HepG2 (cell line): ENCODE measurements around the gene IQGAP2. TPM values are rescaled to one million over a fixed set of nuclear protein-coding genes. Genes with fewer than 3 reads are reported as not detected.

Source experiments
- ATAC-seq: fragments of 200-7000 bp; cut with Tn5 transposase; 3 replicates; pipeline ENCODE4 v1.9.1; 2020; ENCODE audit warnings: mild to moderate bottlenecking, moderate library complexity
- BruUV-seq: library from RNA; stranded (reverse); fragments of 400-500 nt; replicated peaks from 2 replicates; lab custom pipeline; 2021; lab: Mats Ljungman, UMichigan
- CTCF ChIA-PET: fragments of 300-600 bp; formaldehyde crosslinking; extraction: SDS; loops from one replicate; lab custom pipeline; 2021; ENCODE audit warnings: low total read pairs, inconsistent platforms, low intra/inter-chr PET ratio; lab: Yijun Ruan, JAX
- POLR2A ChIA-PET: fragments of 350-600 bp; sonication (Branson Sonifier 250); formaldehyde crosslinking; loops from one replicate; lab custom pipeline; 2020; ENCODE audit warnings: antibody characterized with exemption, inconsistent platforms; lab: Yijun Ruan, JAX
- DNase-seq: peaks from one replicate; pipeline ENCODE4 v3.0.0-alpha.2; 2015; ENCODE audit warnings: low spot score
- FAIRE-seq: peaks from 3 replicates; lab custom pipeline; 2011; peaks lifted over from hg19 to GRCh38; lab: Jason Lieb, UNC
- H2AFZ ChIP-seq: one replicate; pipeline ENCODE4 v1.6.1; 2011; ENCODE audit warnings: low read length, inconsistent platforms
- H3K27ac ChIP-seq: fragments of 300-600 bp; 3 replicates; pipeline ENCODE4 v1.8.0; 2011; ENCODE audit warnings: mixed run types, mild to moderate bottlenecking, mixed read lengths, low read length, inconsistent platforms; ENCODE audit not compliant: insufficient read depth; ENCODE audit errors: extremely low read length
- H3K27me3 ChIP-seq, 2 experiments: fragments of 200-600 bp in 1 of 2; 2 replicates in 1 of 2; 3 replicates in 1 of 2; pipeline versions ENCODE4 v1.6.0 to v1.8.0; 2011; ENCODE audit warnings: low read length in 2 of 2, mild to moderate bottlenecking in 2 of 2, moderate library complexity in 2 of 2, inconsistent platforms in 1 of 2; ENCODE audit not compliant: insufficient read depth in 2 of 2, control insufficient read depth in 1 of 2
- H3K36me3 ChIP-seq, 2 experiments: fragments of 200-600 bp in 1 of 2; replicated peaks in 1 of 2; 2 replicates in 1 of 2; 3 replicates in 1 of 2; pipeline versions ENCODE4 v1.5.1 to v1.8.0; 2011; ENCODE audit warnings: low read length in 2 of 2, inconsistent platforms in 1 of 2; ENCODE audit not compliant: insufficient read depth in 2 of 2, control insufficient read depth in 1 of 2
- H3K4me1 ChIP-seq: 2 replicates; pipeline ENCODE4 v1.5.1; 2012; ENCODE audit warnings: low read length, inconsistent platforms; ENCODE audit not compliant: insufficient read depth
- H3K4me2 ChIP-seq: 2 replicates; pipeline ENCODE4 v1.6.0; 2011; ENCODE audit warnings: low read depth, low read length, inconsistent platforms
- H3K4me3 ChIP-seq, 3 experiments: fragments of 200-600 bp in 1 of 3; sonication (generic), shearing (Covaris generic) in 1 of 3; replicated peaks in 1 of 3; 2 replicates each; pipeline ENCODE4 v1.5.1; 2011 to 2016; ENCODE audit warnings: low read length in 3 of 3, inconsistent platforms in 2 of 3, low read depth in 2 of 3, mild to moderate bottlenecking in 2 of 3, control low read depth in 1 of 3, mixed read lengths in 1 of 3; ENCODE audit not compliant: insufficient read depth in 1 of 3
- H3K79me2 ChIP-seq: one replicate; pipeline ENCODE4 v1.6.1; 2011; ENCODE audit warnings: low read length, inconsistent platforms; ENCODE audit not compliant: insufficient read depth
- H3K9ac ChIP-seq: 2 replicates; pipeline ENCODE4 v1.6.0; 2011; ENCODE audit warnings: mild to moderate bottlenecking, low read depth, low read length, inconsistent platforms; ENCODE audit not compliant: insufficient read depth
- H3K9me3 ChIP-seq: 2 replicates; pipeline ENCODE4 v1.5.1; 2012; ENCODE audit warnings: mild to moderate bottlenecking, low read length
- H4K20me1 ChIP-seq: 2 replicates; pipeline ENCODE4 v1.6.0; 2011; ENCODE audit warnings: inconsistent platforms, mild to moderate bottlenecking, low read length, moderate library complexity; ENCODE audit not compliant: insufficient read depth
- POGZ ChIP-seq: sonication (generic); formaldehyde crosslinking; IDR thresholded peaks from 2 replicates; pipeline ENCODE4 v1.4.0; 2020; ENCODE audit warnings: mild to moderate bottlenecking, missing genetic modification reagents
- RBM39 ChIP-seq: fragments of 200-400 bp; formaldehyde crosslinking; IDR thresholded peaks from one replicate; pipeline ENCODE4 v1.6.1; 2018; ENCODE audit warnings: antibody characterized with exemption, mild to moderate bottlenecking, low read depth, low read length; ENCODE audit not compliant: poor library complexity, severe bottlenecking
- ZNF337 ChIP-seq: sonication (generic); formaldehyde crosslinking; IDR thresholded peaks from 2 replicates; pipeline ENCODE4 v1.5.1; 2020; ENCODE audit warnings: missing genetic modification reagents, low read depth, mild to moderate bottlenecking, borderline replicate concordance
- in situ Hi-C: cut with HindIII; loops from 2 replicates; pipeline ENCODE4 v1.10.0; 2017; ENCODE audit warnings: low pct_unique_long_range_greater_than_20kb; ENCODE audit not compliant: extremely low pct_ligation_motif_present
- intact Hi-C: fragments of 100-400 bp; cut with micrococcal nuclease; formaldehyde crosslinking; loops from one replicate; pipeline ENCODE4 v1.10.0; 2022; ENCODE audit not compliant: unreplicated experiment
- polyA plus RNA-seq, 8 experiments: library from polyadenylated mRNA; depleted of rRNA in 3 of 8; stranded (reverse) in 7 of 8; unstranded in 1 of 8; fragments of >200 nt; fragmentation: Illumina TruSeq in 4 of 8; extraction: Trizol in 4 of 8; gene quantifications; 2 replicates each; pipeline versions ENCODE4 v1.2.1 to v1.2.3, GENCODE V29; 2011 to 2016; ENCODE audit warnings: low read depth in 4 of 8, missing spikeins in 1 of 8, mixed read lengths in 1 of 8; ENCODE audit not compliant: insufficient read depth in 1 of 8
- total RNA-seq, 5 experiments: library from RNA; depleted of rRNA; stranded (reverse); fragments of >200 nt; fragmentation: Illumina TruSeq; extraction: Trizol; gene quantifications; 2 replicates each; pipeline ENCODE4 v1.2.3, GENCODE V29; 2016; ENCODE audit warnings: low read depth in 1 of 5
- TF ChIP-seq, protein P1 (sequence below): fragments of 450-650 bp; IDR thresholded peaks from 2 replicates; pipeline ENCODE4 v1.6.1; 2017; ENCODE audit warnings: mild to moderate bottlenecking
- TF ChIP-seq, protein P2 (sequence below), 2 experiments: sonication (generic) in 1 of 2; formaldehyde crosslinking in 1 of 2; IDR thresholded peaks; 2 replicates each; pipeline versions ENCODE4 v1.6.1 to v1.9.0; 2014 to 2022; ENCODE audit warnings: antibody characterized with exemption in 1 of 2, borderline replicate concordance in 1 of 2, inconsistent platforms in 1 of 2, low read depth in 1 of 2, missing genetic modification reagents in 1 of 2

The IQGAP2 gene
- total and polyA plus RNA-seq, 2 of the 13 experiments (the other 11 are each of a cell fraction or from before 2014, with no cell fraction given), result 35.2 to 83.3 TPM

DNA sequence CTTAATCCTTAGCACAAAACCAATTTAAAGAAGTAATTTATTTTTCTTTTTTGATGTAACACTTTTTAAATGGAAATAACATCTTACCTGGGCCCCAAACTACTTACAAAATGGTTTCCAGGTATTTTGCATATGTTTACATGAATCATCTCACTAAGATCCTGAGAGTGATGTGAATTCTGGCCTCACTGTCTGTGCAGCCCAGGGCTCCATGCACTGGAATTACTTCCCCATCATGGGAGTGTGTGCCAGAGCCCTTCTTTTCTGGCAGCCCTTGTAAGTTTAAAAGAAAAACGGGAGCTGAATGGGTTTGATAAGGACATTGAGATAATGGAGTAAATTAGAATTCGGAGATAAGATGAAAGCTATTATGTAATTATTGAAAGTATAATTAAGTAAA, 300.6 kb downstream of the IQGAP2 start (continued):
- TF ChIP-seq POGZ (no peak), RBM39 (no peak)

DNA sequence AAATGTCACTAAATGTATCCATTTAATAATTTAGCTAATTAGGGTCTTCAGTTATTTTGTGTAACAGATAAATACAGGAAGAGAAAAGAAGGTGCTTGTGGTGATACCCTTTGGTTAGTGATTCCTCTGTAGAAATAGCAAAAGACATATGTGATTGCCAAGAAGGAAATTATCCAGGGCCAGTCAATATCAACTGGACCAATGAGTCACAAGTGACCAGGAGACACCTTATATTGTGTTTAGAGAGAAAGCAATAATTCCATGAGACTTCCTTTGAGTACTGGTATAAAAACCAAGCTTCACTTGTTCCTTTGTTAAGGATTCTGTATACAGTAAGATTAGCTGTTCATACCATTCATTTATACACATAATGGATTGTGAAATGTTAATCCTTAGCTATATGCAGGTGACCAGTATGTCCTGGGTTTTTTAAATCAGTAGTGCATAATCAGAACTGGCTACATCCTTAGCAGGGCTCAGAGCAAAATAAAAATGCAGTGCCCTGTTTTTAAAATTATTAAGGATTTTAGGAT, 301.1 kb downstream of the IQGAP2 start:
- POLR2A ChIA-PET, result no interaction called here
- BruUV-seq, result no TSS peak
- CTCF ChIA-PET, result no interaction called here
- H3K4me2 ChIP-seq, result no peak overlapping the region
- intact Hi-C loops, result no loop called here
- no peaks in the 10 kb centered on the region for H3K4me1 ChIP-seq
- no peaks in the 10 kb centered on the region for H4K20me1 ChIP-seq
- FAIRE-seq, result no peak
- H3K36me3 ChIP-seq, result peaks cover 9 to 24% of the 10 kb centered on the region in 2 experiments; a peak in 4 of 5 replicates
- H3K4me3 ChIP-seq, result no peak overlapping the region
- no peaks in the 10 kb centered on the region for H3K27me3 ChIP-seq
- H3K9me3 ChIP-seq, result no peaks in the 10 kb centered on the region
- TF ChIP-seq ZNF337 (CRISPR knock-in tag), result no peak
- TF ChIP-seq, protein P1, sequence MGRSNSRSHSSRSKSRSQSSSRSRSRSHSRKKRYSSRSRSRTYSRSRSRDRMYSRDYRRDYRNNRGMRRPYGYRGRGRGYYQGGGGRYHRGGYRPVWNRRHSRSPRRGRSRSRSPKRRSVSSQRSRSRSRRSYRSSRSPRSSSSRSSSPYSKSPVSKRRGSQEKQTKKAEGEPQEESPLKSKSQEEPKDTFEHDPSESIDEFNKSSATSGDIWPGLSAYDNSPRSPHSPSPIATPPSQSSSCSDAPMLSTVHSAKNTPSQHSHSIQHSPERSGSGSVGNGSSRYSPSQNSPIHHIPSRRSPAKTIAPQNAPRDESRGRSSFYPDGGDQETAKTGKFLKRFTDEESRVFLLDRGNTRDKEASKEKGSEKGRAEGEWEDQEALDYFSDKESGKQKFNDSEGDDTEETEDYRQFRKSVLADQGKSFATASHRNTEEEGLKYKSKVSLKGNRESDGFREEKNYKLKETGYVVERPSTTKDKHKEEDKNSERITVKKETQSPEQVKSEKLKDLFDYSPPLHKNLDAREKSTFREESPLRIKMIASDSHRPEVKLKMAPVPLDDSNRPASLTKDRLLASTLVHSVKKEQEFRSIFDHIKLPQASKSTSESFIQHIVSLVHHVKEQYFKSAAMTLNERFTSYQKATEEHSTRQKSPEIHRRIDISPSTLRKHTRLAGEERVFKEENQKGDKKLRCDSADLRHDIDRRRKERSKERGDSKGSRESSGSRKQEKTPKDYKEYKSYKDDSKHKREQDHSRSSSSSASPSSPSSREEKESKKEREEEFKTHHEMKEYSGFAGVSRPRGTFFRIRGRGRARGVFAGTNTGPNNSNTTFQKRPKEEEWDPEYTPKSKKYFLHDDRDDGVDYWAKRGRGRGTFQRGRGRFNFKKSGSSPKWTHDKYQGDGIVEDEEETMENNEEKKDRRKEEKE, result no peak
- TF ChIP-seq, protein P2, sequence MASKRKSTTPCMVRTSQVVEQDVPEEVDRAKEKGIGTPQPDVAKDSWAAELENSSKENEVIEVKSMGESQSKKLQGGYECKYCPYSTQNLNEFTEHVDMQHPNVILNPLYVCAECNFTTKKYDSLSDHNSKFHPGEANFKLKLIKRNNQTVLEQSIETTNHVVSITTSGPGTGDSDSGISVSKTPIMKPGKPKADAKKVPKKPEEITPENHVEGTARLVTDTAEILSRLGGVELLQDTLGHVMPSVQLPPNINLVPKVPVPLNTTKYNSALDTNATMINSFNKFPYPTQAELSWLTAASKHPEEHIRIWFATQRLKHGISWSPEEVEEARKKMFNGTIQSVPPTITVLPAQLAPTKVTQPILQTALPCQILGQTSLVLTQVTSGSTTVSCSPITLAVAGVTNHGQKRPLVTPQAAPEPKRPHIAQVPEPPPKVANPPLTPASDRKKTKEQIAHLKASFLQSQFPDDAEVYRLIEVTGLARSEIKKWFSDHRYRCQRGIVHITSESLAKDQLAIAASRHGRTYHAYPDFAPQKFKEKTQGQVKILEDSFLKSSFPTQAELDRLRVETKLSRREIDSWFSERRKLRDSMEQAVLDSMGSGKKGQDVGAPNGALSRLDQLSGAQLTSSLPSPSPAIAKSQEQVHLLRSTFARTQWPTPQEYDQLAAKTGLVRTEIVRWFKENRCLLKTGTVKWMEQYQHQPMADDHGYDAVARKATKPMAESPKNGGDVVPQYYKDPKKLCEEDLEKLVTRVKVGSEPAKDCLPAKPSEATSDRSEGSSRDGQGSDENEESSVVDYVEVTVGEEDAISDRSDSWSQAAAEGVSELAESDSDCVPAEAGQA (IDR thresholded peaks at IDR 0.05; ENCODE audit: low read depth), result no peak
- TF ChIP-seq, protein P2 (CRISPR knock-in tag; IDR thresholded peaks at IDR 0.05; ENCODE audit: borderline replicate concordance), result no peak
- no peak overlapping the region for H3K9ac ChIP-seq
- no peak overlapping the region for H3K27ac ChIP-seq
- no peak for DNase-seq
- no peak overlapping the region for H2AFZ ChIP-seq
- no peak for ATAC-seq
- no peaks in the 10 kb centered on the region for H3K79me2 ChIP-seq
- in situ Hi-C loops, result no loop called here
